GM21528 (cell line): ENCODE results near the gene SLC22A6.
"Not testable (repeated sequence)": the region's sequence is repeated elsewhere in the genome, so short reads cannot be mapped to it uniquely, and the experiment has no call there.

Experiments
- ATAC-seq: cut with Tn5 transposase; IDR thresholded peaks from one replicate; pipeline ENCODE4 v1.9.1; 2021; ENCODE audit warnings: mild to moderate bottlenecking, moderate library complexity; ENCODE audit not compliant: unreplicated experiment, low FRiP score

Gene SLC22A6

DNA sequence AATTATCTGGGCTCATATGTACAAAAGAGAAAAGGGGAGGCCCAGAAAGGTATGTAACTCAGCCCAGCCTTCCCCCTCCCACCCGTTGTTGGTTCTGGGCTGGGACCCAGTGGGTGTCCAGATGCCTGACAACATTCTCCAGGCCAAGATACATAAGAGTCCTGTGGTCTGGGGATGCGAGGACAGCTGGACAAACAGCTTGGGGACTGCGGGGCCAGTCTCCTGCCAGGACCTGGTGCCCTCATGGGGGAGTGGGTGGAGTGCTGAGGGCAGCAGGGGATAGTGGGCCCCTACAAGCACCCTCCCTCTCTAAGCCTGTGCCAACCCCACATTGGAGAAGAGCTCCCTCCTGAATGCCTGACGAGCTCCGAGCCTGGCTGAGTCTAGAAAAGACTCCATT is 3.5 kb upstream of the SLC22A6 start:
- ATAC-seq = no peak

DNA sequence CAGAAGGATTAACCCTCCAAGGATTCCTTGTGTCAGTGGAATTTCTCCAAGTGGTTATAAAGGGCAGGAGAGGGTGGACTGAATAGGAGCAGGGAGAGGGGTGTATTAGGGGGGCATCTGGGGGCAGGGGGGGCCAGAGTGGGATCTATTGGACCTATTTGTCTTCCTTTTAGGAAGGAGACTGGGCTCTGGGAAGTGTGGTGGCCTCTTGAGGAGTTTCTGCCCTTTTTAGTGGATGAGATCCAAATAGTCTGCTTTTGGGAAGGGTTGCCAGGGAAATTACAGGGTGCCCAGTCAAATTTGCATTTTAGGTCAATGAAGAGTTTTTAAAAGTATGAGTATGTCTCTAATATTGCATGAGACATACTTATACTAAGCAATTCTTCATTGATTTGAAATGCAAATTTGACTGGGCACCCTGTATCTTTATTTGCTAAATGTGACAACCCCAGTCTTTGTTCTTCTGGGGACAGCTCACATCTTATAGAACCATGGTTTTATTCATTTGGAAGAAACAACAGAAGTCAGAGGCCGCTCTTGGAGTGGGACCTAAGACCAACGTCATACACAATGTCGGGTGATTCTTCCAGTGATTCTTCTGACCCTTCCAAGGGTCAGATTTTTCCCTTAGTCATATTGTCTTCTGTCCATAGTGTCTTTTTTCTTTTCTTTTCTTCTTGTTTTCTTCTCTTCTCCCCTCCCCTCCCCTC is 429 bp upstream of the SLC22A6 start:
- no peak for ATAC-seq

DNA sequence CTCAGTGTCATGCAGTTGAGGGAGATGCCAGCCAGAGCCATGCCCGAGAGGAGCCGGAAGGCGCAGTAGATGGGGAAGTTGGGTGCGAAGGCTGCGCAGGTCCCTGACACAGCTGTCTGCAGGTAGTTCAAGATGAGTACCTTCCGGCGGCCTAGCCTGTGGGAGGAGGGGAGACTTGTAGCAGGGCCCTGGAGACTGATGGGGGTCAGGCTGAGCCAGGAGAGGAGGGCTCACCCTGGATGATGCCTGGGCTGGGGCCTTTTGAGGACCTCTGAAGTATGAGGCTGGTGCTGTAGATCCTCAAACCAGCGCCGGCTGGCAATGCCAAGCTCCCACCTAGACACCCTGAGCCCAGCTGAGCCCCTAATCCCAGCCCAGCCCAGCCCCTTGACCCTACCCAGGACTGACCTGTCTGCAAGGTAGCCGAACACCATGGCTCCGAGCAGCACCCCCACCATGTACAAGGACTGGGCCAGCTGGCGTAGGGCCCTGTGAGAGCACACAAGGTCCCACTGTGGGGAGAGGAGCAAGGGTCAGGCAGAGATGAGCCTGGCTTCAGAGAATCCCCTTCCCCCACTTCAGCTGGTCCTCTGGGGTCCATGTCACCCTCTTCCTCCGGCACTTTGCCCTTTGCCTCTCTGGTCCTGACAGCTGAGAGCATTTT is 1.1 kb downstream of the SLC22A6 start:
- ATAC-seq = no peak

DNA sequence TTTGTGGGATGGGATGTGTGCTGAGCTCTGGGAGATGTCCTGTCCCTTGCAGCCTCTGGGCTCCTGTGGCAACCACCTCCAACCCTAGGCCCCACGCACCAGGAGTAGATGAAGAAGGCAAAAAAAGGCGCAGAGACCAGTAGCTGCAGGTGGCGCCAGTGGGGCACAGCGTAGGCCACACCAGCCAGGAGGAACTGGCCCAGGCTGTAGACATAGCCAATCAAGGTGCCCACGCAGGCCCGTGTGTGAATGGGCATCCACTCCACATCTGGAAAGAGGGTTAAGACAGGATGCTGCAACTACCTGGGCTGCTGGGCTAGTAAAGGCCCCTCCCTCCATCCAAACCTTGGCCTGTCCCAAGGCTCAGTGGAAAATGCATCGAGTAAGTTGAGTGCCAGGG is 3.0 kb downstream of the SLC22A6 start:
- no peak for ATAC-seq

DNA sequence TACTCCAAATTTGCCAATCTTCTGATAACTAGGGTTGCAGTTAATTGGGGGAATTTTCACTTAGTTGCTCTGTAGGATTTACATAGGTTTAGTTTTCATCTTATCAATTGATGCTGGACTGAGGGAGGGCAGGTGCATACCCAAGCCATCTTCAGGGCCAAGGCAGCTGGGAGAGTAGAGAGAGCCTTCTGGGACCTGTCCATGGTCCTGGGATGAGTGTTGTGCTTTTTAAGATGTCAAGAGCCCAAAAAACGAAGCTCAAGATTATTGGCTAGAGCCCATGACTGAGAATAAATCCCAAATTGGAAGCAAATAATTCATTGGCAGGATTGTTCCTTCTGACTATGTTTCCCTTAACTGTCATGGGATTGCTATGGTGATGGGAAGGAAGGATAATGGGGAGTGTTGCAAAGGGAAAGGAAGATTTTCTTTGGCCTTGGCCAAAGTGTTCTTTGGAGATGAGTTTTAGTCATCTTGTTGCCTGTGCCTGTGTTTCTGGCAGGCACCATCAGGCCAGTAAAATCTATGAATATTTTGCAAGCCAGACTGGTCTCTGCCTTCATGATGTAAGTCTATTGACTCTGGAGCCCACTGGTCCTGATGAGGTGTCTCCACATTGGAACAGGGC is 4.5 kb downstream of the SLC22A6 start:
- no peak for ATAC-seq

DNA sequence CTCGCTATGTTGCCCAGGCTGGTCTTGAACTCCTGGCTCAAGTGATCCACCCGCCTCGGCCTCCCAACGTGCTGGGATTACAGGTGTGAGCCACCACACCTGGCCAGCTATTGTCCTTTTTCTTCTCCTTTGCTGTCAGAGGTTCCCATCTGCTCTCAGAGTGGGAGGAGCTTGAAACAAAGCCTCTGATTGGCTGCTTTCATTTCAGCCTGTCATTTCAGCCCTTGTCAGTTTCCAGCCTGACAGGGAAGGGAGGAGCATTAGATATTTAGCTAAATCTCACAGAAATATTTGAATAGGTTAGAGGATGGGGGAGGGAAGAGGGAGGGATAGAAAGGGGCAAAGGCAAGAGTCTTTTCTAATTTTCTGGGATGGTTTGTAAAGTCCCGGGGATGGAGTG is 8.7 kb downstream of the SLC22A6 start:
- ATAC-seq = no peak

DNA sequence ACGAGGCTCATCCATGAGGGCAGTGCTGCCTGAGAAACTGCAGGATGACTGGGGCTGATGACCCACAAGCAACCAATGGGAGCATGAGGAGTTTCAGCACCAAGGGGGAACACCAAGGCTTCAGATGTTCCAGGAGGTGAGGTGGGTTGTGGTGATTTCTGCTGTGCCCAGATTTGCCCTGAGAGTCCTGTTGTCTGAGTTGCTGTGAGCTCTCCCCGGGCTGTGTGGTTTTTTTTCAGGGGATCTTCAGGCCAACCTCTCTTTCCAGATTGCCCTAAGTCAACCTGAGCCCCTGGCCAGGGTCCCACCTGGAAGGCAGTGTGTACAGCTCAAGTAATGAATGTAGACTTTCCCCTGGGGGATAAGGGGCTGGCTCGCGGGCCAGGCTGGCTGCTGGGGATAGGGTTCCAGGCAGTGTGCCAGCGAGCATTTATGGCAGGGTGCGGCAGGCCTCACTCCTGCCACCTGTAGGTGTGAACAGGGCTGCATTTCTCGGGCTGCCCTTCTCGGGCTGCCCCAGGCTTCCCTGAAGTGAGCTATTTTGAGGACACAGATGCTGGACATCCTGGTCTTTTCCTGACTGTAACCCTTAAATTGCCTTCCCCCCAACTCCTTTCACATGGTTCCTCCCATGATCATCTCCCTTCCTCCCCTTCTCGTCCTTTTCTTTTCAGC is 9.8 kb downstream of the SLC22A6 start:
- no peak for ATAC-seq

DNA sequence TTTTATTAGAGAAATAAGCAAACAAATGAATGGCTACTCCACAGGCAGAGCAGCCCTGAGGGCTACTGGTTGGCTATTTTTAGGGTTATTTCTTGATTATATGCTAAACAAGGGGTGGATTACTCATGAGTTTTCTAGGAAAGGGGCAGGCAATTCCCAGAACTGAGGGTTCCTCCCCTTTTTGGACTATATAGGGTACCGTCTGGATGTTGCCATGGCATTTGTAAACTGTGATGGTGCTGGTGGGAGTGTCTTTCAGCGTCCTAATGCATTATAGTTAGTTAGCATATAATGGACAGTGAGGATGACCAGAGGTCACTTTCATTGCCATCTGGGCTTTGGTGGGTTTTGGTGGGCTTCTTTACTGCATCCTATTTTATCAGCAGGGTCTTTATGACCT is 19.2 kb downstream of the SLC22A6 start:
- no peak for ATAC-seq

DNA sequence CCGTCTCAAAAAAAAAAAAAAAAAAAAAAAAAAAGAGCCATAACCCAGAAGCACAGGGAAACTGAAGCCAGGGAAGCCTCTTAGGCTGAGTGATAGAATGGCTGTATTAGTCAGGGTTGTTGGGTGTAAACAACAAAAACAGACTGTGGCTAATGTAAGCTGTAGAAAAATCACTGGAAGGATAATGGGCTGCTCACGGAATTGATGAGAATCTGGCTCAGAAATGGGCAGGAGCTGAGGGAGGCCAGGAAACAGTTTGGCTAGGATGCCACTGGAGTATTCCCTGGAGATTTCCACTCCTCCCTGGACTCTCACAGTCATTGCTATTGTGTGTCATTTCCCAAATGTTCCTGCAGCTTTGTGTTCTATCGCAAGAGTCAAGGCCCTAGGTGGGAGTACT is 22.4 kb downstream of the SLC22A6 start:
- ATAC-seq = no peak

DNA sequence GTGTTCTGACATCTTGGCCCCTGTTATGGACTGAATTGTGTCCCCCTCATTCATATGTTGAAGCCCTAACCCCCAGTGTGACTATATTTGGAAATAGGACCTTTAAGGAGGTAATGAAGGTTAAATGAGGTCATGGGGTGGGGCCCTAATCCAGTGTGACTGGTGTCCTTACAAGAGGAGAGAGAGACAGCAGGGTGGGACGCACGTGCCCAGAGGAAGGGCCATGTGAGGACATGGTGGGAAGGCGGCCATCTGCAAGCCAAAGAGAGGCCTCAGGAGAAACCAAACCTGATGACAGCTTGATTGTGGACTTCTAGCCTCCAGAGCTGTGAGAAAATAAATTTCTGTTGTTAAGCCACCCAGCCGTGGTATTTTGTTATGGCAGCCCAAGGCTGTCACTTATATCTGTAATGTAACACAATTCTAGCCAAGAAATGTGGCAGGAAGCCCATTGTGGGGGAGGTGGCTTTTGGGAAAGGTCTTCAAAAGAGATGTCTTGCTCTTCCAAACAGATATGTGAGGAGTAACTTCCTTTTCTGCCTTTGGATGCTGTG is 23.7 kb downstream of the SLC22A6 start:
- ATAC-seq = no peak

DNA sequence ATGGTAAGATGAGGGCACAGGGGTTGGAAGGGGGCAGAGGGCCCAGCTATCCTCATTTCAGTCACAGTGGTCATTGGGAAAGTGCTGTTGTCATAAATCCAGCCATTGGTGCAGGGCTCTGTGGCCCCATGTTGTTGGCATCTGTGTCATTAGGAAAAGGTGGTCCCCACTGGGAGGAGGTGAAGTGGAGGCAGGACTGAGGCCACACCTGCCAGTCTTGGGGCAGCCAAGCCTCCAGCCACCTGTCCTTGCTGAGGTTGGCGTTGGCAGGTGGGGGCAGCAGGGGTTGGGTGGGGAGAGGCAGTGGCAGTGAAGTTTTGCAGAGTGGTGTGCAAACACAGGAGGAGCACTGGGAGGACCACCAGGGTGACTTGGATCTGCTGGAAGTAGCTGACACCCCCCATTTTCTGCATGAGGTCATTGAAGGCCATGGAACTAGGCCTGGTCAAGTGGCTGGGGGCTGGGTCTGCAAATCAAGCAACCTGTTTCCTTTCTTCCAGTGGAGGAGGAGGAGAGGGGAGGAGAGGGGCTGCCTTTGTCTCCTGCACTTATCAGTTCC is 25.3 kb downstream of the SLC22A6 start:
- no peak for ATAC-seq

DNA sequence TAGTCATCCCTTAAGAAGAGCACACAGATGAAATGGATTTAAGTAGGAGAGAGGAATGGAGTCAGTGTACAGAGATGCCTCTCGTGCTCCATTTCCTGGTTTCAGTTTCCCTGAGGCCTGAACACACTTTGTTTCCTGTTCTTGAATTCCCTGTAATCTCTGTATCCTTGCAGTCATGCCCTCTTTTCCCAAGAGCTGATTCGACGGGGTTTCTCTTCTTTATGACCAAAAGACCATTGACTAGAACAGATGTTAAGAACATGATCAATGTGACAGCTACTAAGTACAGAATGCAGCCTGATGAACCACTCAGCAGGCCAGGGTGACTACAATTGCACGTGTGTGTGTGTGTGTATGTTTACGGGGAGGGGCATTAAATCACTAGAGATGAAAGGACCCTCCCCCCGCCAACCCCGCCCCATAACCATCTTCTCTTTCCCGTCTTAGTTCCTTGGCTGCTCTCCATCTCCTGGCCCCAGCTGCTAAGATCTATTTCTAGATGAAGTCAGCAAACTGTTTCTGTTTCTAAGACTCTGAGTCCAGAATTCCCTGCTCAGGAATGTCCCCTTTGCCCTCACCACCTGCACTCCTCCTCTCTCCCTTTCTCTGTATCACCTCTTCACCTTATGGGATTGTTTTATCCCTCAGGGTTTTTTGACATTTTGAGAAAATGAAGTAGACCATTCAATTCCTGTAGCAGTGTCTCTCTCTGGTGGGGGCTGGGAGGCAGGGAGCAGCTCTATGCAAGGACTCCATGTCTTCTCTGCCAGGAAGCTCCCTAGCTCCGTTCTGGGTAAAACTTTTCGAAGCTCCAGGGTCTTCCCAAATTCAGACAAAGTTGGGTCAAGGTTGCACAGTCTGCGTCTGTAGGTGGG is 26.0 kb downstream of the SLC22A6 start:
- no peak for ATAC-seq

DNA sequence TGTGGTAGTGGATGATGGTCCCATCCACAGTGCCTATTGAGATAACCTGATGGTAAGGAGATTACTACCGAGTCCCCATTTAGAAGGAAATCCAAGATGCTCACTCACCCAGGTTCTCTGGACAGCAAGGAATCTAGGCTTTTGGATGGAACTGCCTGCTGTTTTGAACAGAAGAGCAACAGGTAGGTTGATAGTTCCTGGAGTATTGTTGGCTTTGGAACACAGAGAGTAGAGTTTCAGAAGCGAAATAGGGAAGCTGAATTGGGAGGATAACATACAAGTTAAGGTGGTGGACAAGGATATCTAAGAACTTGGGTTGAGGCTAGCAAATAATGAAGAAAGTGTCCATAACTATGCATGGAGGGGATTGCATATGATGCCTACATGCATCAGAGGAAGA is 27.6 kb downstream of the SLC22A6 start:
- ATAC-seq = no peak

DNA sequence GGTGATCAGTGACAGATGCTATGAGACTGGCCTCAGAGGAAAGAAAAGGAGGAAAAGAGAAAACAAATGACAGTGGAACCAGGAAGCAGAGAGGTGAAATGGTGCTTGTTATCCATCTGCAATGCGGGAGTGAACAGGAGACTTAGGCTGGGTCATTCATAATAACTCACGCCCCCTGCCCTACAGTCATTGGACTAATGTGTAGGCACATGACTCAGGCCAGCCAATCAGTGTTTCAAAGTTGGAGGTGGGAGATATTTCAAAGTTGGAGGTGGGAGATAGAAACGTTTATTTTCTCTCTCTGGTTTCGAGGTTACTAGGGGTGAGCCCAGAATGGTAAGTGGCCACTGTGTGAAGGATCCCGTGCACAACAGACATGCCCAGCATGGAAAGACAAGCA is 30.3 kb downstream of the SLC22A6 start:
- ATAC-seq = no peak

DNA sequence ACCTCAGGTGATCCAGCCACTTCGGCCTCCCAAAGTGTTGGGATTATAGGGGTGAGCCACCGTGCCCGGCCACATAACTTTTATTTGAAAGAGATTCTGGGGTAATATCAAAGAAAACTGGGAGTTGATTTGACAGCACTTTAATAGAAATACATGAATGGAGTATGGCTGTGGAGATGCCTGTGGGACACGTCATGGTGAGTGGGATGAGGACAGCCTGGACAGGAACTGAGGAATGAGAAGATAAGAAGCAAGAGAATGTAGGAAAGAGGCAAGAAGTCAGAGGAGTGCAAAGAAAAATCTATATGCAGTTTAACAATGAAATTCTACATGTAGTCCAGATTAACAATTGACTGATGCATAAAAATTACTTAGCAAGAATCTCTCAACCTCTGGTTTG is 31.0 kb downstream of the SLC22A6 start:
- no peak for ATAC-seq

DNA sequence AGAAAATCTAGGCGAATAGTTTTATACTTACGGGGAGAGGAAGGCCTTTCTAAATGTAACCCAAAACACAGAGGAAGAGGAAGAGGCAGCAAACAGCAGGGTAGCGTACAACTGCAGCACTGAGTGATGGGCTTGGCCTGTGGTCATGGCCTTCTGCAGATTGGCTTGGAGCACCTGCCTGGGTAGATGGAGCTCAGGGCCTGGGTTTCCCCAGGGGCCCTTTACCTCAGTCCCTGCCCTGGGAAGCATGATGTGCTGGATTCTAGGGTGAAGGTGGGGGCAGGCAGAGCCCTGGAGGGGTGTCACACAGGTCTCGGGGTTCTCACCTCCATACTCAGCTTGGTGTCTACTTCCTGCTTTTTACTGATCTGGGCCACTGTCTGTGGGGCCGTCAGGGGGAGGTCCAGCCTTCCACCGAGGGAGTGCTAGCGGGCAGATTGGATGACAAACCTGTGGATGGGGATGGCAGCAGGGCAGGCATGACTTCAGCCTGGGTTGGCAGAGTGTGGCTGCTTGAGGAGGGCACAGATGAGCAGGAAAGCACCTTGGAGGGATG is 35.9 kb downstream of the SLC22A6 start:
- no peak for ATAC-seq

DNA sequence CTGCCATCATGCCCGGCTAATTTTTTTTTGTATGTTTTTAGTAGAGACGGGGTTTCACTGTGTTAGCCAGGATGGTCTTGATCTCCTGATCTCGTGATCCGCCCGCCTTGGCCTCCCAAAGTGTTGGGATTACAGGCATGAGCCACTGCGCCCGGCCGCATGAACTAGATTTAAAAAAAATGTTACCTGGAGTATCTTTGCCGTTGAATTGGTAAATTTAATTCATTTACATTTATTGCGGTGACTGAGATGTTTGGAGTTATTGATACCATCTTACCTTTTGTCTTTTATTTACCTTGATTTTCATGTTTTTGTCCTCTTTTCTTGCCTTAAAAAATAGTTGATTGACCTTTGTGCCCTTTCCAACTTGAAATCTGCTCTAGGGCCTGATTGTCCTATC is 39.2 kb downstream of the SLC22A6 start:
- not testable (repeated sequence) for ATAC-seq

DNA sequence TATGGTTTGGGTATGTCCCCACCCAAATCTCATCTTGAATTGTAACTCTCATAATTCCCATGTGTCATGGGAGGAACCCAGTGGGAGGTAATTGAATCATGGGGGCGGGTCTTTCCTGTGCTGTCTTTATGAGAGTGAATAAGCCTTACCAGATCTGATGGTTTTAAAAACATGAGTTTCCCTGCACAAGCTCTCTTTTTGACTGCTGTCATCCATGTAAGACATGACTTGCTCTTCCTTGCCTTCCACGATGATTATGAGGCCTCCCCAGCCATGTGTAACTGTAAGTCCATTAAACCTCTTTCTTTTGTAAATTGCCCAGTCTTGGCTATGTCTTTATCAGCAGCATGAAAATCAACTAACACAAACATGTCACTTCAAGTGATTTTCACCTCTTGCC is 47.2 kb downstream of the SLC22A6 start:
- not testable (repeated sequence) for ATAC-seq

DNA sequence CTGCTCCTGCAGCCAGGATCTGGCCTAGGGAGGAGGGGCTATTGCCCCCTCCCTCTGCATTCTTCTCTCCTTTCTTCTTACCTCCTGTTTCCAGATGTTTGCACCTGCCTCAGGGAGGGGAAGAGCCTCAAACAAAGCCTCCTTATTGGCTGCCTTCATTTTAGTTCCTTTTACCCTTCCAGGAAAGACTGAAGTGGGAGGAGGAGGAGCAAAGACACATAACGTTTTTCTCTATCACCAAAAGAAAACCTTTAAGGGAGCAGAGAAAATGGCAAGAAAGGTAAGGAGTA is 50.3 kb downstream of the SLC22A6 start:
- no peak for ATAC-seq
